ENCODE results near the gene BDP1.
"Not testable (repeated sequence)": the region's sequence is repeated elsewhere in the genome, so short reads cannot be mapped to it uniquely, and the experiment has no call there.

Gene BDP1

GRCh38 chr5:71471193-71471592 is 15.7 kb downstream of the BDP1 start:
- no peak for DNase-seq (ENCODE audit: low read depth)

GRCh38 chr5:71475788-71476384 is 20.4 kb downstream of the BDP1 start:
- no peak for DNase-seq (ENCODE audit: low read depth)

GRCh38 chr5:71481441-71481840 is 26.0 kb downstream of the BDP1 start:
- no peak for DNase-seq (ENCODE audit: low read depth)

- DNase-seq (ENCODE audit: low read depth), result no peak
Observed at GRCh38 chr5:71482132-71482531, 26.7 kb downstream of the BDP1 start.

- DNase-seq (ENCODE audit: low read depth), result no peak
Observed at GRCh38 chr5:71483355-71483754, 27.9 kb downstream of the BDP1 start.

GRCh38 chr5:71492817-71493615 is 37.6 kb downstream of the BDP1 start:
- DNase-seq (ENCODE audit: low read depth), result no peak

GRCh38 chr5:71494202-71494601 is 38.8 kb downstream of the BDP1 start:
- not testable (repeated sequence) for DNase-seq (ENCODE audit: low read depth)

GRCh38 chr5:71498756-71499155 is 43.3 kb downstream of the BDP1 start:
- DNase-seq (ENCODE audit: low read depth), result not testable (repeated sequence)

GRCh38 chr5:71503536-71503935 is 48.1 kb downstream of the BDP1 start:
- DNase-seq (ENCODE audit: low read depth), result no peak

GRCh38 chr5:71522151-71522550 is 66.7 kb downstream of the BDP1 start:
- no peak for DNase-seq (ENCODE audit: low read depth)

GRCh38 chr5:71525611-71526010 is 70.2 kb downstream of the BDP1 start:
- DNase-seq (ENCODE audit: low read depth), result not testable (repeated sequence)

GRCh38 chr5:71528206-71528605 is 72.8 kb downstream of the BDP1 start:
- DNase-seq (ENCODE audit: low read depth), result no peak

GRCh38 chr5:71529682-71530081 is 74.2 kb downstream of the BDP1 start:
- DNase-seq (ENCODE audit: low read depth), result no peak

- DNase-seq (ENCODE audit: low read depth), result no peak
Observed at GRCh38 chr5:71533142-71533541, 77.7 kb downstream of the BDP1 start.

- DNase-seq (ENCODE audit: low read depth), result no peak
Observed at GRCh38 chr5:71533615-71534014, 78.2 kb downstream of the BDP1 start.

- no peak for DNase-seq (ENCODE audit: low read depth)
Observed at GRCh38 chr5:71537687-71538086, 82.2 kb downstream of the BDP1 start.

GRCh38 chr5:71550885-71551284 is 95.4 kb downstream of the BDP1 start:
- not testable (repeated sequence) for DNase-seq (ENCODE audit: low read depth)

GRCh38 chr5:71551582-71551981 is 96.1 kb downstream of the BDP1 start:
- not testable (repeated sequence) for DNase-seq (ENCODE audit: low read depth)

GRCh38 chr5:71552026-71552749 is 96.7 kb downstream of the BDP1 start:
- DNase-seq (ENCODE audit: low read depth), result not testable (repeated sequence)

- DNase-seq (ENCODE audit: low read depth), result no peak
Observed at GRCh38 chr5:71563161-71563560, 107.7 kb downstream of the BDP1 start.

- DNase-seq (ENCODE audit: low read depth), result no peak
Observed at GRCh38 chr5:71564895-71565294, 109.4 kb downstream of the BDP1 start.

GRCh38 chr5:71569748-71570509 is 114.5 kb downstream of the BDP1 start:
- no peak for DNase-seq (ENCODE audit: low read depth)
